HAP-1 (cell line): Measurements from ENCODE around the gene GFI1B.

Experiments used
- DNase-seq, 2 experiments: peaks; one replicate each; pipeline ENCODE4 v3.0.0-alpha.2; 2016 to 2020; ENCODE audit warnings: low spot score in 2 of 2
- H3K27me3 ChIP-seq: fragments of 250-450 bp; sonication (Bioruptor Pico); 2 replicates; pipeline ENCODE4 v1.5.1; 2020; ENCODE audit warnings: low read depth, mild to moderate bottlenecking, moderate library complexity
- H3K36me3 ChIP-seq: fragments of 250-450 bp; sonication (Bioruptor Pico); replicated peaks from 2 replicates; pipeline ENCODE4 v1.5.1; 2020; ENCODE audit warnings: mild to moderate bottlenecking
- H3K4me1 ChIP-seq: fragments of 250-450 bp; sonication (Bioruptor Pico); 2 replicates; pipeline ENCODE4 v1.5.1; 2020; ENCODE audit warnings: mild to moderate bottlenecking
- H3K4me3 ChIP-seq: fragments of 250-450 bp; sonication (Bioruptor Pico); 2 replicates; pipeline ENCODE4 v1.5.1; 2020; ENCODE audit warnings: mild to moderate bottlenecking, moderate library complexity
- H3K9me3 ChIP-seq: fragments of 250-450 bp; sonication (Bioruptor Pico); 2 replicates; pipeline ENCODE4 v1.5.1; 2020; ENCODE audit warnings: mild to moderate bottlenecking, moderate library complexity
- in situ Hi-C: fragments of 300-500 bp; cut with MboI; formaldehyde crosslinking; loops from 3 replicates; pipeline ENCODE4 v1.14.3; 2020; ENCODE audit warnings: low sequenced_read_pairs, inconsistent platforms, mixed read lengths

Gene GFI1B

DNA sequence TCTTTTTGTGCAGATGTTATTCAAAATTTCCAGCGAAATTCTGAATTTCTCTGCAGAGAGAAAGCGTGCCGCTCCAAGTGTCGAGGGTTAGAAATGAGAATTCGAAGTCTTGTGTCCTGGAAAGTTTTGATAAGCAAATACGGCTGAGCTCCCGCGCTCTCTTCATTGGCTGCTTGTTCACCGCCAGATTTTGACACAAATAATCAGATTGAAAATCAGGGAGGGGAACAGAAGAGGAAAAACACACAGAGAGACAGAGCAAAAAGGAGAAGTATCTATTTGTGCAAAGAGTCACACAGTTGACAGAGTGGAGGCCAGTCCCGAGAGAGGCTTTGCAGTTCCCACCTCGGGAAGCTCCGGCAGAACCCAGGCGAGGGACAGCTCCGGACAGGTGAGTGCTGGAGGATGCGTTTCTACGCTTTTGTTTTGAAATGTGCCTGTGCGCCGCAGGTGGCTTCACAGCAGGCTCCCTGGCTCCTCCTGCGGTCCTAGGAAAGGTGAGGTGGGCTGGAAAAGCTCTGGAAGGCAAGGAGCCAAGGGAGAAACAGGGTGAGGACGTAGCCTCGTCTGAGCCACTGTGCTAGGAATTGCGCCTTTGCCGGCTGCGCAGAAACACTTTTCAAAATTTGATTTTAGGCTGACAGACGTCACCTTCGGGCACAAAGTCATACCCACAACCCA is at the start of gene GFI1B:
Gene GFI1B, plus strand, starts transcription at position 244 of the 681 bp plus-strand sequence. CDS start 7,985 bp downstream, outside the sequence.
- H3K9me3 ChIP-seq: no peaks in the 10 kb centered on the region
- DNase-seq: no peak
- H3K36me3 ChIP-seq: no peaks in the 10 kb centered on the region
- H3K27me3 ChIP-seq: peaks cover 45% of the 10 kb centered on the region
- in situ Hi-C loops: no loop called here
- no peaks in the 10 kb centered on the region for H3K4me1 ChIP-seq
- no peak within 1 kb of the TSS for H3K4me3 ChIP-seq

DNA sequence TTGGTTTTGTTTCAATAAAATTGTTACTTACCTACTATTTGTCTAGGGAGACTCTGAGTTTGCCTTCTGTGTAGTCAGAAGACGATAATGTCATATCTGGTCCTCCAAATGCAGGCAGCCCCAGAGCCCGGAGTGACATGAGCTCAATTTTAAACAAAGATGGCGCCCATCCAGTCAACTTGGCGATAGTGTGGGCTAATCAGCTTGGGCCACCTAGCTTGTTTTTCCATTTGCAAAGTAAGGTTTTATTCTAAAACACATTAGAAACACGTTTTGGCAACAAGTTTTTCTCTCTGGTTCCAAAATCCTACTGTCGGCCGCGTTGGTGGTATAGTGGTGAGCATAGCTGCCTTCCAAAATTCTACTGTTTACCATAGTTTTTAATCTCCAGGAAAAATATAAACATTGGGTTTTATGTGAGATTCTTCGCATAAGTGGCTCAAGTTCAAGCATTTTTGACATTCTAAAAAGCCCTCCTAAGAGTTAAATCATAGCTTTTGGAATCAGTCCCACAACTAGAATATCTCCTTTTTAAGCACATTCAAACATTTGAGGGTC is 47.2 kb upstream of the GFI1B start:
- in situ Hi-C loops: no loop called here
- Histone ChIP-seq H3K27me3 (no peaks in the 10 kb centered on the region), H3K36me3 (peaks cover 6% of the 10 kb centered on the region), H3K4me3 (no peak overlapping the region), H3K9me3 (no peaks in the 10 kb centered on the region), H3K4me1 (no peaks in the 10 kb centered on the region)
- DNase-seq: no peak

DNA sequence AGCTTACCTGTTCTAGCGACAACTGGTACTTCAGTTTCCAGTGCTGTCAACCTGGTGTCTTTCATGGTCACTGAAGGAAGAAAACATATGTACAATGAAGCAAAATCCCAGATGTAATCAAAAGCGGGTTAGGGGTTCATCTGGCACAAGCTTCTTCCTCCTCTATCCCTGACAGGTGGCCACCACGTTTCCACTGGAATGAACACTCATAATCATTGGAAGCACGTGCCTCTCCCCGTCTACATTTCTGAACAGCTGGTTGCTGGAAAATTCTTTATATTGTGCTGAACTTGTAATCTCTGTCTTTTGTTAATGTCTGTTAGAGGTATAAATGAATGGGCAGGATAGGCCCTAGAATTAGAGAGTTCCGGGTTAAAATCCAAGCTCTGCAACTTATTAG is 43.5 kb upstream of the GFI1B start:
- no peaks in the 10 kb centered on the region for H3K27me3 ChIP-seq
- no peaks in the 10 kb centered on the region; the same call in 1 of the 2 replicates for H3K36me3 ChIP-seq
- H3K4me3 ChIP-seq: no peak overlapping the region
- no peaks in the 10 kb centered on the region for H3K9me3 ChIP-seq
- no peak for DNase-seq
- no peaks in the 10 kb centered on the region; the same call in 1 of the 2 replicates for H3K4me1 ChIP-seq
- in situ Hi-C loops: no loop called here

DNA sequence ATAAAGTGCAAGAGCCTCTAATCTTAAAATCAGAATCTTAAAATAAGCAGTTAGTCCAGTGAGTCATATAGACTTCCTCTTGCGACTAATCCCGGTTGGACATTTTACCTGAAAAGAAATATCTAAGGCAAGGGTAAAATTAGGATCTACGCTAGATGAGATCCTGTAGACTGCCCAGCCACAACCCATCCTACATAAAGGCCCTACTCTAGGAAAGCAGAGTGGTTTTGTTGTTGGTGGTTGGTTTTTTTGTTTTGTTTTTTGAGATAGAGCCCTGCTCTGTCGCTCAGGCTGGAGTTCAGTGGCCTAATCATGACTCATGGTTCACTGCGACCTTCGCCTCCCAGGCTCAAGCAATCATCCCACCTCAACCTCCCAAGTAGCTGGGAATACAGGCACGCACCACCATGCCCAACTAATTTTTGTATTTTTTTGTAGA is 41.0 kb upstream of the GFI1B start:
- in situ Hi-C loops: no loop called here
- Histone ChIP-seq H3K36me3 (no peaks in the 10 kb centered on the region; the same call in 1 of the 2 replicates), H3K4me1 (peaks cover 10% of the 10 kb centered on the region), H3K27me3 (no peaks in the 10 kb centered on the region), H3K4me3 (no peak overlapping the region), H3K9me3 (no peaks in the 10 kb centered on the region)
- DNase-seq: no peak

DNA sequence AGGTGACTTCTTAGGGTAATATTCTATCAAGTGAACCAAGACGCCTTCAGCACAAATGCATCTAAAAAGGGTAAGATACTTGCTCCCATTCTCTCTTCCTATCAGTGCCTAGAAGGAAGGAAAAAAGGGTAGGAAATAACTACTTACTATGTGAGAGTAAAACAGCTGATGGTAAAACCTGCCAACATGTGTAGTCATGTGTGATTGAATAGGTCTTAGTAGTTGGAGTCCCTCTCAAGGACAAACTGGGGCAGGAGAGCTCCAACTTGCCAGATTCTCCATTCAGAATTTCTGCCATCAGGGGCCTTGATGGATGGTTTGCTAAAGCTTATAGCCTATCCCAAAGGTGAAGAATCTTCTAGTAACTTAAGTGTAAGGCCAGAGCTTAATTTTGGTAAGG is 39.3 kb upstream of the GFI1B start:
- peaks cover 20% of the 10 kb centered on the region for H3K4me1 ChIP-seq
- no peaks in the 10 kb centered on the region; the same call in 1 of the 2 replicates for H3K36me3 ChIP-seq
- in situ Hi-C loops: no loop called here
- H3K4me3 ChIP-seq: no peak overlapping the region
- H3K9me3 ChIP-seq: no peaks in the 10 kb centered on the region
- H3K27me3 ChIP-seq: no peaks in the 10 kb centered on the region
- DNase-seq: no peak

DNA sequence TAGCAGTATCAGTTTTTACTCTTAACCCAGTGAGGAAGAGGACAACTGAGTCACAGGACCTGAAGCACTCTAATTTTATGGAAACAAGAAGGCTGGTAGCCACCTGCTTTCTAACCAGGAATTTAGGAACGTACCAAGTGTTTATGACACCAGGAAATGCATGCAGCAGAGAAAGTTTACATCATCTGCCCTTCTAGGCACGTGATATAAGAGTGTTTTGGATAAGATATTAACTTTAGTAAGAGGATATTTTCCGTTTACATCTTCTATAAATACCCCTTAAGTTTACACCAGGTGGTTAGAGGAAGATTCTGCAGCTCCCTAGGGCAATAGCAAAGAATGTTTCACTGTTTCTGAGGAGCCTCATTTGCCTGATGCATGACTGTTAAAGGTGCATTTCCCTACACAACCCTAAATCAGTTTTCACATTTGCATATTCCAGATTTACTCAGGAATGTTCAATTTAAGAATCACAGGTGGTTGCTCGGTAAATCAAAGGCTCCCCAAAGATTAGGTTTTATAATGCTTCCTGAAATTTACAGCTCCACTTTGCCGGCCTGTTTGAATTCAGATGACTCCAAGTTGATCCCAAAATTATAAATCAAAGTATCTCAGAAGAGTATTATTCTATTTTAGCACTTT is 35.8 kb upstream of the GFI1B start:
- no peak overlapping the region; the same call in 1 of the 2 replicates for H3K4me3 ChIP-seq
- no peak for DNase-seq
- H3K36me3 ChIP-seq: no peaks in the 10 kb centered on the region
- H3K9me3 ChIP-seq: no peaks in the 10 kb centered on the region
- no peaks in the 10 kb centered on the region for H3K27me3 ChIP-seq
- peaks cover 22% of the 10 kb centered on the region for H3K4me1 ChIP-seq
- in situ Hi-C loops: no loop called here

DNA sequence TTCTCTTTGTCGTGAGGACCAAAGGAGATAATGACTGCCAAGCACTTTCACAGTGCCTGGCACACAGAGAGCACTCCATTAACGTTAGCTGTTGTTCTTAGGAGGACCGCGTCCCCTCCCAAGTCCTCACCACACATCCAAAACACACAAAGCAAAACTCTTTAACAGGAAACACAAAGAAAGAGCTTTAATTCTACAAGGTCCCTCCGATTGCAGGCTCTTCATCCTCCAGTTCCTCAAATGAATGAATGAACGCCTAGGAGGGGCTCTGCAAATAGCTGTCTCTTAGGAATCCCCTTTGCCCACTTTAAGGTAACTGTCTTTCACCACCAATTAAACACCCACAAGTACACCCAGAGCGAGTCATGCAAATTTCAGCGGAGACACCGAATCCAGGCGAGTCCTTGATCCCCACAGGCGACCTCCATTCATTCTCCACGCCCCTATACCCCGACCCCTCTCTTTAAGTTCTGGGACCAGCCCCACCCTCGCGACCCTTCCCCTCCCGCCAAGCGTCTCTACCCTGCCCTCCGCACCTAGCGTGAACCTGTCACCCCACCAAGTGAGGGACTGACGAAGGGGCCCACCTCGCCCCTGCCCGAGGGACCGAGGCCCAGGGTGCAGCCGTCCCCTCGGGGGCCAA is 34.7 kb upstream of the GFI1B start:
- Histone ChIP-seq H3K4me3 (peak overlapping the region; percentile 99), H3K27me3 (no peaks in the 10 kb centered on the region), H3K4me1 (peaks cover 22% of the 10 kb centered on the region), H3K36me3 (no peaks in the 10 kb centered on the region), H3K9me3 (no peaks in the 10 kb centered on the region)
- DNase-seq: peak in 1 of 2 experiments; percentile 13
- in situ Hi-C loops: no loop called here

DNA sequence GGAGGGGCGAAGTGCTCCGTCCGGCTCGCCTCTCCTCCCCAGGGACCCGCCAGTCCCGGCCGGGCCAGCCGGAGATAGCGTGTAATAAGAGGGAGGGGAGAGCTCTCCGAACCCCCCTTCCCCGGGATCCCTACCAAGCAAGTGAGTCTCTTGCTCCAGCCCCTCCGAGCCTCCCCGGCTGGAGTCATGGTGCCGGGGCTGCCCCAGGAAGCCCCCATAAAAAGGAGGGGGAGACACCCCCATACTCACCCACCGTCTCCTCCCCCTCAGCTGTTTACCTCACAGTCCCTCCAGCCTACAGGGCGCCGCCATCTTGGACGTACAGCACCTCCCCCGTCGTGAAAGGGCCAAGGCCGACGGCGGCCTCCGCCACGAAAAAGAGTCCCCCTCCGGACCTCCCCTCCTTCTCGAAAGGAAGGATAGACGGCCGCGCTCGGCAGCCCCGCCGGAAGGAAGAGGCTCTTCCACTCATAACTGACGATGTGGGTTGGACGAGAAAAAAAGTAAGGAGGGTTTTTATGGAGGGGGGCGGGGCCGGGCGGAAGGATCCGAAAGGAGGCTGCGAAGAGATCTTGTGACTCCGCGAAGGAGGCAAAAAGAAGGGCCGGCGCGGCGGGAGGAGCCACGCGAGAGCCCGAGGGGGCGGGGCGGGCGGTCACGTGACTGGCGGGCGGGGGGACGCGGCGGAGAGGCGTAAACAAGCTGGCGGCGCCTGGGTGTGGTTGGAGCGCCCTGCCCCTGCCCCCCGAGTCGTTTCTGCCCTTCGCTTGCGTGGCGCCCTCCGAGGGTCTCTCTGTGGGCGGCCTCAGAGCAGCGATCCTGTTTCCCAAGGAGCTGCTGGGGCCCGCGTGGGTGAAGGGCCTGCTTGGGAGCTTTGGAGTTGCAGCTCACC is 34.0 kb upstream of the GFI1B start, which contains the start of gene TSC1:
Gene TSC1, minus strand, starts transcription at position 323 of the 892 bp plus-strand sequence. CDS start 15,744 bp downstream, outside the sequence.
- no peaks in the 10 kb centered on the region for H3K27me3 ChIP-seq
- H3K4me1 ChIP-seq: peaks cover 22% of the 10 kb centered on the region
- no peaks in the 10 kb centered on the region for H3K36me3 ChIP-seq
- H3K9me3 ChIP-seq: no peaks in the 10 kb centered on the region
- in situ Hi-C loops: no loop called here
- DNase-seq: peak; percentile 83 to 98
- peak within 1 kb of the TSS; percentile 99 for H3K4me3 ChIP-seq

DNA sequence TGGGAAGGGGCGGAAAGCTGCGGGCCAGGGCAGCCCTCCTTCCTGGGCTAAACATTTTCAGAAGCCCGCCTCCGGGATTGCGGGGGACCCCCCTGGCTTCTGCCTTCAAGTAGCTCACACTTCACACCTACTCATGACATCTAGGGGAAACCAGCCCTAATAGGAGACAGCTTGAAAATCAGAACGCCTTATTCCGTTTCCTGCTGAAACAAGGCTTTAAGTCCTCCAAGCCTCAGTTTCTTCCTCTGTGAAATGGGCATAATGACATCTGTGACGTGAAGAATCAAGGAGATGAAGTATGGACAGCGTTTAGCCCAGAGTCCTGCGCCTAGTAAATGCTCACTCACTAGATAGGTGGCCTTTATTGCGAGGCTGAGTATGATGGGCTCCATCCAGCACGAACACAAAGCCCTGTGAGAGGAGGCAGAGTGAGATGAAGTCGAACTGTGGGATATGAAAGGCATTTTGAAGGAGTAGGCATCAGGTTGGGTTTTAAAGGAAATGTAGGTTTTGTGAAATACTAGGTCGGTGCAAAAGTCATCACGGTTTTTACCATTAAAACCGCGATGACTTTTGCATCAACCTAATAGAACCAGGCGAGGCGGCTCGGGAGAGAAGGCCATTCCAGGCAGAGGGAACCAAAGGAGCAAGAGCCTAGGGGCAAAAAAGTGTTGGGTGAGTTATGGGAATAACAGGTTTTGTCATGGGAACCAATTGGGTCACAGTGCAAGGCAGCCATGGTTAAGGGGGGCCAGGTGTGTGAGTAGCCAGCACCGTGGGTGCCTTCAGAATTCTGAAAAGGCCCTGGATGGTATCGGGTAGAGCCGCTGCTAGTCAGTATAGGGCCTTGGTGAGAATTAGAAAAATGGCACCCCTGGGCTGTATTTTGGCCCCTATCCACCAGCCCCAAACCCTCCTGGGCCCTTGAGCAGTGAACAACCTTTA is 33.0 kb upstream of the GFI1B start:
- Histone ChIP-seq H3K27me3 (no peaks in the 10 kb centered on the region), H3K4me1 (peaks cover 22% of the 10 kb centered on the region), H3K9me3 (no peaks in the 10 kb centered on the region), H3K4me3 (peak overlapping the region; percentile 99), H3K36me3 (no peaks in the 10 kb centered on the region)
- no peak for DNase-seq
- in situ Hi-C loops: no loop called here

DNA sequence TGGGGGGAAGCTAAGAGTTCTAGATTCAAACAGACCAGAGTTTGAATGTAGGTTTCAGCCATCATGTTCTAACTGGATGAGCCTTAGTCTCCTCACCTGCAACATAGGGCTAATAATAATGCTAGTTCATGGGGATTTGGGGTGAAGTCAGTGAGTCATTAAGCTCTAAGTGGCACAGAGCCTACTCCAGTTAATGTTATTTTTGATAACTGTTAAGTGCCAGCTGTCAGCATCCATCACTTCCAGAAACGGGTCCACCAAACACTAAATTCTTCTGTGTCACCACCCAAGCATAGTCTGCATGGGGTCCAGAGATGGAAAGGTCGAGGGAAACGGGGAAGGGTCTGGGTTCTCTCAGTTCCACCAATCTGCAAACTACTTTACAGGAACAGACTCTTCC is 32.3 kb upstream of the GFI1B start:
- no peak overlapping the region for H3K4me3 ChIP-seq
- in situ Hi-C loops: no loop called here

DNA sequence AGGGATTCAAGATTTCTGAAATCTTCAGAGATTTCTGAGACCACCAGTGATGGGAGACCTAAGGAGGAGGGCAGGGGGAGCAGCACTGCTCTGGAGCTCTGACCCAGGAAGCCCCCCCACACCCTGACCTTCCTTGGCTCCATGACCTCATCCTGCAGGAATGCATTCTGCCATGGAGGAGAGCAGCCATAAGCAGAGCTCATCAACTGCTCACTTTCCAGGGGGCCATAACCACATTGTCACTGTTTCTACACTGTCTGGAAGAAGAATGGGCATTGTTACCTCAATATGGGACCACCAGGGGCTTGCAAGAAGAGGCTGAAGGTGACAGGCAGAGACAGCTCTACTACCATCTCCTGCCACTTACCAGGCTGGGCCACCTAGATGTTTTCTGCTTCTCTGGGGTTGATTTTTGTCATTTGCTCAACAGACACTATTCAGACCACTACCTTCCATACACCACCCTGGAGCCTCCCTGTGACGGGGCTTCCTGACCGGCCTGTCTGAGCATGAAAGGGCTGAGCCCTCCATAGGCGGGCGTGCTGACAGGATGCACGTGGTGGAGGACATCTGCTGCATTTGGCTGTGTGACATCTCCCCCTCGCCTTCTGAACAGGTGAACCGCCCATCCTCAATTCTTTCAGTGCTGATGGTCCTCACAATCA is 31.7 kb upstream of the GFI1B start:
- Histone ChIP-seq H3K27me3 (no peaks in the 10 kb centered on the region), H3K36me3 (no peaks in the 10 kb centered on the region), H3K9me3 (no peaks in the 10 kb centered on the region), H3K4me1 (peaks cover 20% of the 10 kb centered on the region), H3K4me3 (no peak overlapping the region)
- DNase-seq: no peak
- in situ Hi-C loops: no loop called here

More for the DNA sequence above, 32.3 kb upstream of the GFI1B start:
- H3K36me3 ChIP-seq: no peaks in the 10 kb centered on the region
- peaks cover 22% of the 10 kb centered on the region for H3K4me1 ChIP-seq
- H3K9me3 ChIP-seq: no peaks in the 10 kb centered on the region
- H3K27me3 ChIP-seq: no peaks in the 10 kb centered on the region
- DNase-seq: no peak

DNA sequence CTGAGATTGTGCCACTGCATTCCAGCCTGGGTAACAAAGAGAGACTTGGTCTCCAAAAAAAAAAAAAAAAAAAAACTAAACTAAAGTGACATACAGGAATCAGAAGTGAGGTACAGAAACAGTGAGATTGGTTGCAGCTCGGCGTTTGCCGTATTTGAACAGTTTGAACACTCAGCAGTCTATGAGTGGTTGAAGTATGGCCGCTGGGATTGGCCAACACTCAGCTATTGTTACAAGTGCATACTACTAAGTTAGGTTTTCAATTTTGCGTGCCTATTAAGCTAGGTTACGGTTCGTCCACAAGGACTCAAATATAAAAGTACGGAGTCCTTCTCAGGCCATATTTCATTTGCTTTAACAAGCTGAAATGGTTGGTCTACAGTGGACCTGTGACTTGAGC is 30.7 kb upstream of the GFI1B start:
- DNase-seq: no peak
- Histone ChIP-seq H3K27me3 (no peaks in the 10 kb centered on the region), H3K4me1 (peaks cover 10% of the 10 kb centered on the region), H3K9me3 (no peaks in the 10 kb centered on the region), H3K4me3 (no peak overlapping the region), H3K36me3 (no peaks in the 10 kb centered on the region)
- in situ Hi-C loops: no loop called here
